A549 (cell line): Measurements from ENCODE around the gene SMAD9. TPM values are rescaled to one million over a fixed set of nuclear protein-coding genes. Genes with fewer than 3 reads are reported as not detected.

Experiments
- ATAC-seq, 2 experiments: fragments of 200-7000 bp in 1 of 2; fragments of >200 bp in 1 of 2; cut with Nextera tagmentation in 1 of 2; cut with Tn5 transposase in 1 of 2; 3 replicates each; pipeline versions ENCODE4 v1.8.0 to v1.9.1; 2018 to 2020; ENCODE audit warnings: mild to moderate bottlenecking in 1 of 2, moderate library complexity in 1 of 2
- CTCF ChIA-PET: fragments of 300-600 bp; sonication (Branson Sonifier 250); formaldehyde crosslinking; extraction: SDS; loops from one replicate; lab custom pipeline; 2021; ENCODE audit warnings: antibody characterized with exemption, inconsistent platforms; lab: Yijun Ruan, JAX
- POLR2A ChIA-PET: fragments of 350-600 bp; formaldehyde crosslinking; extraction: SDS; loops from one replicate; lab custom pipeline; 2021; ENCODE audit warnings: antibody characterized with exemption, inconsistent platforms; lab: Yijun Ruan, JAX
- DNase-seq, 2 experiments: peaks; one replicate each; pipeline versions ENCODE4 v3.0.0 to v3.0.0-alpha.2; 2011 to 2016; ENCODE audit warnings: low read depth in 1 of 2, low spot score in 1 of 2
- FAIRE-seq: peaks from 2 replicates; lab custom pipeline; 2011; peaks lifted over from hg19 to GRCh38; lab: Jason Lieb, UNC
- H3K27ac ChIP-seq, 2 experiments: fragments of >200 bp; sonication (Bioruptor Twin); formaldehyde crosslinking; 3 replicates each; pipeline ENCODE4 v1.5.1; 2016 to 2017
- H3K4me1 ChIP-seq: fragments of >200 bp; sonication (Bioruptor Twin); formaldehyde crosslinking; 3 replicates; pipeline ENCODE4 v1.6.1; 2016
- H3K4me2 ChIP-seq: fragments of >200 bp; sonication (Bioruptor Twin); formaldehyde crosslinking; 3 replicates; pipeline ENCODE4 v1.6.1; 2016
- H3K4me3 ChIP-seq: fragments of >200 bp; sonication (Bioruptor Twin); formaldehyde crosslinking; 3 replicates; pipeline ENCODE4 v1.5.1; 2016
- H3K9me3 ChIP-seq: fragments of >200 bp; sonication (Bioruptor Twin); formaldehyde crosslinking; 3 replicates; pipeline ENCODE4 v1.6.1; 2016
- CBX8 ChIP-seq: fragments of 200-600 bp; sonication (generic); IDR thresholded peaks from 2 replicates; pipeline ENCODE4 v1.6.1; 2016
- EHMT2 ChIP-seq: fragments of 200-600 bp; sonication (generic); IDR thresholded peaks from 2 replicates; pipeline ENCODE4 v1.6.1; 2016; ENCODE audit warnings: antibody characterized with exemption, low read depth, mild to moderate bottlenecking, moderate library complexity
- FOSB ChIP-seq: fragments of 250-450 bp; sonication (Bioruptor Pico); IDR thresholded peaks from 2 replicates; pipeline ENCODE4 v1.5.0; 2020; ENCODE audit warnings: mild to moderate bottlenecking, moderate library complexity
- FOXS1 ChIP-seq: fragments of 250-450 bp; sonication (Bioruptor Pico); IDR thresholded peaks from 2 replicates; pipeline ENCODE4 v1.5.0; 2020; ENCODE audit warnings: mild to moderate bottlenecking, moderate library complexity
- GATA3 ChIP-seq: IDR thresholded peaks from 2 replicates; pipeline ENCODE4 v1.6.1; 2012; ENCODE audit warnings: borderline replicate concordance
- HOXA7 ChIP-seq: fragments of 250-450 bp; sonication (Bioruptor Pico); IDR thresholded peaks from 2 replicates; pipeline ENCODE4 v1.5.0; 2020; ENCODE audit warnings: mild to moderate bottlenecking, moderate library complexity
- HOXB5 ChIP-seq: fragments of 250-450 bp; sonication (Bioruptor Pico); IDR thresholded peaks from 2 replicates; pipeline ENCODE4 v1.5.0; 2020; ENCODE audit warnings: mild to moderate bottlenecking, moderate library complexity
- JUN ChIP-seq, 2 experiments: fragments of >200 bp; sonication (Bioruptor Twin); formaldehyde crosslinking; IDR thresholded peaks; 2 replicates in 1 of 2; 3 replicates in 1 of 2; pipeline ENCODE4 v1.6.1; 2016 to 2017
- NR3C1 ChIP-seq: fragments of >200 bp; sonication (Bioruptor Twin); formaldehyde crosslinking; IDR thresholded peaks from 3 replicates; pipeline ENCODE4 v1.6.1; 2017
- PHF8 ChIP-seq: fragments of 200-600 bp; sonication (generic); IDR thresholded peaks from 2 replicates; pipeline ENCODE4 v1.6.1; 2016; ENCODE audit warnings: low read depth, mild to moderate bottlenecking, antibody characterized with exemption, moderate library complexity, borderline replicate concordance
- POLR2AphosphoS2 ChIP-seq: conservative IDR thresholded peaks from 2 replicates; pipeline ENCODE4 v1.6.1; 2012; ENCODE audit warnings: low read length, improper control_type of control experiment, inconsistent platforms
- RAD21 ChIP-seq, 2 experiments: fragments of >200 bp in 1 of 2; sonication (Bioruptor Twin) in 1 of 2; formaldehyde crosslinking in 1 of 2; IDR thresholded peaks in 1 of 2; conservative IDR thresholded peaks in 1 of 2; 2 replicates in 1 of 2; 3 replicates in 1 of 2; pipeline ENCODE4 v1.6.1; 2012 to 2018; ENCODE audit warnings: inconsistent platforms in 1 of 2
- RARB ChIP-seq: fragments of 250-450 bp; sonication (Bioruptor Pico); IDR thresholded peaks from 2 replicates; pipeline ENCODE4 v1.8.0; 2021; ENCODE audit warnings: mild to moderate bottlenecking, moderate library complexity
- RFX5 ChIP-seq: fragments of 450-650 bp; IDR thresholded peaks from 2 replicates; pipeline ENCODE4 v1.7.1; 2014; ENCODE audit warnings: antibody characterized with exemption, mild to moderate bottlenecking, moderate library complexity
- TFCP2L1 ChIP-seq: fragments of 250-450 bp; sonication (Bioruptor Pico); IDR thresholded peaks from 2 replicates; pipeline ENCODE4 v1.5.0; 2021; ENCODE audit warnings: mild to moderate bottlenecking
- ZFP36 ChIP-seq: fragments of 450-650 bp; IDR thresholded peaks from 2 replicates; pipeline ENCODE4 v1.6.1; 2014; ENCODE audit warnings: borderline replicate concordance; ENCODE audit not compliant: partially characterized antibody
- ZNF302 ChIP-seq: fragments of 250-450 bp; sonication (Bioruptor Pico); IDR thresholded peaks from 2 replicates; pipeline ENCODE4 v1.9.0; 2021; ENCODE audit warnings: inconsistent platforms, mild to moderate bottlenecking, moderate library complexity
- WGBS: methylation state at CpG from one replicate; pipeline ENCODE4 v1.1.6; 2017; ENCODE audit errors: missing lambda C conversion rate; 5-methylcytosine and 5-hydroxymethylcytosine counted together
- polyA plus RNA-seq, 4 experiments: library from polyadenylated mRNA; depleted of rRNA in 3 of 4; stranded (reverse); fragments of >200 nt; fragmentation: RNase III in 1 of 4; extraction: RNeasy Plus Mini Kit Qiagen cat#74134 plus additional on column Dnase treatment in 1 of 4; gene quantifications; 2 replicates in 3 of 4; 3 replicates in 1 of 4; pipeline ENCODE4 v1.2.3, GENCODE V29; 2011 to 2017
- TF ChIP-seq, protein P1 (sequence below): IDR thresholded peaks from 2 replicates; pipeline ENCODE4 v1.6.1; 2012
- TF ChIP-seq, protein P2 (sequence below): fragments of 150-350 bp; IDR thresholded peaks from 2 replicates; pipeline ENCODE4 v1.6.1; 2014; ENCODE audit warnings: low read depth, mild to moderate bottlenecking, low read length
- TF ChIP-seq, protein P3 (sequence below): fragments of 250-450 bp; sonication (Bioruptor Pico); IDR thresholded peaks from 2 replicates; pipeline ENCODE4 v1.5.0; 2021; ENCODE audit warnings: mild to moderate bottlenecking, moderate library complexity, borderline replicate concordance

SMAD9 gene
- polyA plus RNA-seq, 2 of the 4 experiments (the other 2 are of a cell fraction), result 0.04 to 0.06 TPM

DNA sequence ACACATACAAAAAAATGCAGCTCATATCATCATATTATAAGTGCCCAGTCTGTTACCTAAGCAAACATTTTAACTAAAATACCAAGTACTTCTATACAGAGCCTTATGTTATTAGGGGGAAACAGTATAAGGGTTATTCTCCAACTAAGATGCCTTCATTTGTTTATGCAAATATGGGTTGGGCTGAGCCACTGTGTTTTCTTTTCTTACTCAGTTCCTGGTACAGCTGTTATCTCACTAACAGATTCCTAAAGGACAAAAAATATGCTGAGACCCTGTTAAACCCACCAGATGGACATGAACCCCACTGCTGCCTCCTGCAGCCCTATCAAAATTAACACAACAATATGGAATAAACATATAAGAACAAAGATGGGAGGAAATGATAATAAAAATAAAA lies 34.5 kb upstream of the SMAD9 start:
- TF ChIP-seq HOXB5 (no peak), HOXA7 (no peak), RAD21 (conservative IDR thresholded peaks at IDR 0.05 in 1 of 2, IDR thresholded peaks at IDR 0.05 in 1 of 2) (no peak), POLR2AphosphoS2 (no peak), ZNF302 (CRISPR knock-in tag) (no peak), RFX5 (no peak), ZFP36 (no peak), FOXS1 (CRISPR knock-in tag) (no peak), FOSB (no peak)
- TF ChIP-seq, all 56 proteins: peak for 0
- Histone ChIP-seq H3K4me1 (no peaks in the 10 kb centered on the region), H3K4me3 (no peak overlapping the region), H3K9me3 (no peaks in the 10 kb centered on the region), H3K27ac (no peak overlapping the region), H3K4me2 (no peak overlapping the region)
- FAIRE-seq, result no peak
- ChIA-PET POLR2A (no interaction called here), CTCF (no interaction called here)
- no peak for DNase-seq
- ATAC-seq, result no peak

DNA sequence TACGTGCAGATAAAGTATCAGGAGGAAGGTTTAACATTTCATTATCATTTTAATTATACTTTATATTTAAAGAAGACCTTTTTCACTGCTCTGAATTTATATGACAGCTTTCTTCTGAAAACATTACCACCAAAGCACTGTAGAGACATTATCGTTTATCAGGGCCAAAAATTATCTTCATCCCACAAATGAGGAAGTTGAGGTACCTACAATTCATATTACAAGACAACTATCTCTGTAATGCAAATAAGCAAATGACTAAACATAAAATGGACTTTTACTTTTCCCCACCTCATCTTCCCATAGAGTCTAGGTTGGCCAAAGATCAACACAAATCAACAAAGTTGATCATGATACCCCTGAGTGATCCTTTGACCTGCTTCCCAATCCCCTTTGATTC lies 30.9 kb upstream of the SMAD9 start:
- Histone ChIP-seq H3K9me3 (no peaks in the 10 kb centered on the region), H3K4me3 (no peak overlapping the region), H3K4me2 (no peak overlapping the region), H3K27ac (no peak overlapping the region), H3K4me1 (no peaks in the 10 kb centered on the region)
- ATAC-seq (no peak), DNase-seq (no peak), FAIRE-seq (no peak)
- CTCF ChIA-PET, result no interaction called here
- POLR2A ChIA-PET, result no interaction called here
- TF ChIP-seq, protein P1, sequence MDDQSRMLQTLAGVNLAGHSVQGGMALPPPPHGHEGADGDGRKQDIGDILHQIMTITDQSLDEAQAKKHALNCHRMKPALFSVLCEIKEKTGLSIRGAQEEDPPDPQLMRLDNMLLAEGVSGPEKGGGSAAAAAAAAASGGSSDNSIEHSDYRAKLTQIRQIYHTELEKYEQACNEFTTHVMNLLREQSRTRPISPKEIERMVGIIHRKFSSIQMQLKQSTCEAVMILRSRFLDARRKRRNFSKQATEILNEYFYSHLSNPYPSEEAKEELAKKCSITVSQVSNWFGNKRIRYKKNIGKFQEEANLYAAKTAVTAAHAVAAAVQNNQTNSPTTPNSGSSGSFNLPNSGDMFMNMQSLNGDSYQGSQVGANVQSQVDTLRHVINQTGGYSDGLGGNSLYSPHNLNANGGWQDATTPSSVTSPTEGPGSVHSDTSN, result no peak
- TF ChIP-seq CBX8, result no peak
- TF ChIP-seq EHMT2, result no peak
- no peak for TF ChIP-seq RARB
- TF ChIP-seq RAD21 (conservative IDR thresholded peaks at IDR 0.05 in 1 of 2, IDR thresholded peaks at IDR 0.05 in 1 of 2), result no peak
- TF ChIP-seq TFCP2L1 (CRISPR knock-in tag), result no peak
- 87% methylated on average over 2 of the region's 2 CpGs for WGBS

DNA sequence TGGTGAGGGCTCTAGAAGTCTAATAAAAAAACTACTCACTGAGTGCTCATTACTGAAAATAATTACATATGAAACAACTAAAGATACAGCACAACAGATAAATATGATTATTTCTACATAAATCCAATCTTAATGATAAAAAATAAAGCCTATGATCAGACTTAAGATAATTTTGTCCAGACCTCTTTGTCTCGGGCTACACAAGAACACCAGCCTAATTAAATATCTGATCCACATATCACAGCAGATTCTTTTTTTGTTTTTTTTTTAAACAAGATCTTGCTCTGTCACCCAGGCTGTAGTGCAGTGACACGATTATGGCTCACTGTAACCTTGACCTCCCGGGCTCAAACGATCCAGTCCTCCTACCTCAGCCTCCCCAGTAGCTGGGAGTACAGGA lies 30.3 kb upstream of the SMAD9 start:
- H3K4me3 ChIP-seq, result no peak overlapping the region
- H3K4me2 ChIP-seq, result no peak overlapping the region
- no peak for FAIRE-seq
- H3K27ac ChIP-seq, result no peak overlapping the region
- WGBS, result 89% methylated on average over 4 of the region's 4 CpGs
- POLR2A ChIA-PET, result no interaction called here
- no peak for DNase-seq
- TF ChIP-seq JUN (IDR thresholded peaks at IDR 0.05) (no peak), NR3C1 (no peak), PHF8 (no peak), GATA3 (no peak), ZNF302 (CRISPR knock-in tag) (no peak)
- TF ChIP-seq, protein P2, sequence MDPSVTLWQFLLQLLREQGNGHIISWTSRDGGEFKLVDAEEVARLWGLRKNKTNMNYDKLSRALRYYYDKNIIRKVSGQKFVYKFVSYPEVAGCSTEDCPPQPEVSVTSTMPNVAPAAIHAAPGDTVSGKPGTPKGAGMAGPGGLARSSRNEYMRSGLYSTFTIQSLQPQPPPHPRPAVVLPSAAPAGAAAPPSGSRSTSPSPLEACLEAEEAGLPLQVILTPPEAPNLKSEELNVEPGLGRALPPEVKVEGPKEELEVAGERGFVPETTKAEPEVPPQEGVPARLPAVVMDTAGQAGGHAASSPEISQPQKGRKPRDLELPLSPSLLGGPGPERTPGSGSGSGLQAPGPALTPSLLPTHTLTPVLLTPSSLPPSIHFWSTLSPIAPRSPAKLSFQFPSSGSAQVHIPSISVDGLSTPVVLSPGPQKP, result no peak
- TF ChIP-seq, protein P3, sequence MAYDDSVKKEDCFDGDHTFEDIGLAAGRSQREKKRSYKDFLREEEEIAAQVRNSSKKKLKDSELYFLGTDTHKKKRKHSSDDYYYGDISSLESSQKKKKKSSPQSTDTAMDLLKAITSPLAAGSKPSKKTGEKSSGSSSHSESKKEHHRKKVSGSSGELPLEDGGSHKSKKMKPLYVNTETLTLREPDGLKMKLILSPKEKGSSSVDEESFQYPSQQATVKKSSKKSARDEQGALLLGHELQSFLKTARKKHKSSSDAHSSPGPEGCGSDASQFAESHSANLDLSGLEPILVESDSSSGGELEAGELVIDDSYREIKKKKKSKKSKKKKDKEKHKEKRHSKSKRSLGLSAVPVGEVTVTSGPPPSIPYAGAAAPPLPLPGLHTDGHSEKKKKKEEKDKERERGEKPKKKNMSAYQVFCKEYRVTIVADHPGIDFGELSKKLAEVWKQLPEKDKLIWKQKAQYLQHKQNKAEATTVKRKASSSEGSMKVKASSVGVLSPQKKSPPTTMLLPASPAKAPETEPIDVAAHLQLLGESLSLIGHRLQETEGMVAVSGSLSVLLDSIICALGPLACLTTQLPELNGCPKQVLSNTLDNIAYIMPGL (CRISPR knock-in tag), result no peak
- no peak for ATAC-seq
- no peaks in the 10 kb centered on the region for H3K9me3 ChIP-seq
- H3K4me1 ChIP-seq, result no peaks in the 10 kb centered on the region
- CTCF ChIA-PET, result no interaction called here
